K562 (cell line): ENCODE results near the gene PIKFYVE. TPM values are rescaled to one million over a fixed set of nuclear protein-coding genes. Genes with fewer than 3 reads are reported as not detected.

ENCODE experiments used
- ATAC-seq: fragments of 200-7000 bp; cut with Tn5 transposase; 3 replicates; pipeline ENCODE4 v1.9.1; 2020; ENCODE audit warnings: moderate library complexity
- BruUV-seq: library from RNA; stranded (reverse); fragments of 400-500 nt; replicated peaks from 2 replicates; lab custom pipeline; 2021; lab: Mats Ljungman, UMichigan
- CTCF ChIA-PET: fragments of 300-600 bp; formaldehyde crosslinking; extraction: SDS; loops from one replicate; lab custom pipeline; 2021; ENCODE audit warnings: low intra/inter-chr PET ratio; lab: Yijun Ruan, JAX
- POLR2A ChIA-PET: fragments of 300-600, 350-650 bp; sonication (Branson Sonifier 250); formaldehyde crosslinking; extraction: SDS; loops from one replicate; lab custom pipeline; 2021; ENCODE audit warnings: antibody characterized with exemption, inconsistent platforms; lab: Yijun Ruan, JAX
- DNase-seq, 4 experiments: peaks; one replicate each; pipeline versions ENCODE4 v3.0.0 to v3.0.0-alpha.2; 2011 to 2018; ENCODE audit warnings: low spot score in 3 of 4, mixed read lengths in 3 of 4; ENCODE audit errors: extremely low read depth in 1 of 4
- FAIRE-seq: peaks from 2 replicates; lab custom pipeline; 2011; peaks lifted over from hg19 to GRCh38; lab: Jason Lieb, UNC
- H2AFZ ChIP-seq: 2 replicates; pipeline ENCODE4 v1.6.0; 2011; ENCODE audit warnings: low read depth, low read length, control low read depth, inconsistent platforms
- H3K27ac ChIP-seq: fragments of 200-600 bp; 3 replicates; pipeline ENCODE4 v1.8.0; 2011; ENCODE audit warnings: low read depth, mild to moderate bottlenecking, control low read depth, inconsistent platforms, low read length, moderate library complexity, mixed read lengths; ENCODE audit errors: extremely low read depth
- H3K27me3 ChIP-seq, 2 experiments: fragments of 300-600 bp in 1 of 2; 2 replicates in 1 of 2; 3 replicates in 1 of 2; pipeline versions ENCODE4 v1.6.0 to v1.8.0; 2011; ENCODE audit warnings: inconsistent platforms in 2 of 2, low read length in 2 of 2, mild to moderate bottlenecking in 1 of 2, mixed read lengths in 1 of 2, moderate library complexity in 1 of 2; ENCODE audit not compliant: control insufficient read depth in 2 of 2, insufficient read depth in 2 of 2
- H3K36me3 ChIP-seq: fragments of 300-600 bp; 3 replicates; pipeline ENCODE4 v1.8.0; 2011; ENCODE audit warnings: mild to moderate bottlenecking, low read length, inconsistent platforms; ENCODE audit not compliant: control insufficient read depth, insufficient read depth
- H3K4me1 ChIP-seq, 2 experiments: fragments of 200-600 bp in 1 of 2; replicated peaks in 1 of 2; 2 replicates in 1 of 2; 3 replicates in 1 of 2; pipeline versions ENCODE4 v1.5.1 to v1.8.0; 2011; ENCODE audit warnings: inconsistent platforms in 2 of 2, low read length in 2 of 2, mild to moderate bottlenecking in 1 of 2, mixed read lengths in 1 of 2, moderate library complexity in 1 of 2; ENCODE audit not compliant: control insufficient read depth in 2 of 2, insufficient read depth in 2 of 2
- H3K4me2 ChIP-seq: 2 replicates; pipeline ENCODE4 v1.6.1; 2011; ENCODE audit warnings: low read length, control low read depth, inconsistent platforms, mixed read lengths; ENCODE audit not compliant: insufficient read depth
- H3K4me3 ChIP-seq: fragments of 200-600 bp; sonication (generic), shearing (Covaris generic); 2 replicates; pipeline ENCODE4 v1.5.1; 2016; ENCODE audit warnings: control low read depth, inconsistent platforms
- H3K79me2 ChIP-seq: fragments of 200-600 bp; 3 replicates; pipeline ENCODE4 v1.8.0; 2011; ENCODE audit warnings: low read length, inconsistent platforms; ENCODE audit not compliant: control insufficient read depth, insufficient read depth
- H3K9ac ChIP-seq, 2 experiments: 2 replicates each; pipeline versions ENCODE4 v1.6.0 to v1.6.1; 2011; ENCODE audit warnings: low read depth in 2 of 2, low read length in 2 of 2, control low read depth in 1 of 2, inconsistent platforms in 1 of 2, mild to moderate bottlenecking in 1 of 2, mixed read lengths in 1 of 2; ENCODE audit not compliant: insufficient read depth in 1 of 2
- H3K9me1 ChIP-seq: one replicate; pipeline ENCODE4 v1.6.0; 2011; ENCODE audit warnings: inconsistent platforms, mild to moderate bottlenecking, low read length, moderate library complexity; ENCODE audit not compliant: control insufficient read depth, insufficient read depth
- H3K9me3 ChIP-seq: replicated peaks from 2 replicates; pipeline ENCODE4 v1.5.1; 2011; ENCODE audit warnings: low read depth, low read length, inconsistent platforms; ENCODE audit not compliant: control insufficient read depth, insufficient read depth
- H4K20me1 ChIP-seq: replicated peaks from 2 replicates; pipeline ENCODE4 v1.6.1; 2011; ENCODE audit warnings: low read length, inconsistent platforms, mixed read lengths; ENCODE audit not compliant: control insufficient read depth, insufficient read depth
- LEF1 ChIP-seq: fragments of 450-650 bp; IDR thresholded peaks from 2 replicates; pipeline ENCODE4 v1.6.1; 2016; ENCODE audit warnings: mild to moderate bottlenecking
- PATZ1 ChIP-seq: fragments of 250-450 bp; sonication (Bioruptor Pico); IDR thresholded peaks from 2 replicates; pipeline ENCODE4 v1.5.0; 2020; ENCODE audit warnings: mild to moderate bottlenecking, borderline replicate concordance
- SRSF9 ChIP-seq: fragments of 200-400 bp; formaldehyde crosslinking; IDR thresholded peaks from 2 replicates; pipeline ENCODE4 v1.6.1; 2017; ENCODE audit warnings: low read depth, low read length, borderline replicate concordance
- TAF1 ChIP-seq: IDR thresholded peaks from 2 replicates; pipeline ENCODE4 v1.6.1; 2011; ENCODE audit warnings: mild to moderate bottlenecking, low read length, moderate library complexity; ENCODE audit not compliant: insufficient read depth, control insufficient read depth, severe bottlenecking; ENCODE audit errors: extremely low read depth
- ZNF696 ChIP-seq: fragments of 250-450 bp; sonication (Bioruptor Pico); conservative IDR thresholded peaks from 2 replicates; pipeline ENCODE4 v1.4.0; 2020; ENCODE audit warnings: mild to moderate bottlenecking, moderate library complexity
- WGBS: fragments of 100-300 bp; shearing (Covaris generic); methylation state at CpG from one replicate; pipeline ENCODE4 v1.1.6; 2016; ENCODE audit warnings: low coverage, mixed read lengths; ENCODE audit not compliant: insufficient coverage; ENCODE audit errors: missing lambda C conversion rate; 5-methylcytosine and 5-hydroxymethylcytosine counted together
- in situ Hi-C: fragments of 300-500 bp; cut with MboI; formaldehyde crosslinking; loops from 4 replicates; pipeline ENCODE4 v1.15.0; 2018; ENCODE audit warnings: inconsistent platforms, mixed read lengths
- intact Hi-C: fragments of 100-400 bp; cut with micrococcal nuclease; formaldehyde crosslinking; loops from 2 replicates; pipeline ENCODE4 v1.14.2; 2022
- polyA plus RNA-seq, 8 experiments: library from polyadenylated mRNA; depleted of rRNA in 4 of 8; stranded (reverse) in 5 of 8; unstranded in 3 of 8; fragments of >200 nt; fragmentation: Nextera tagmentation in 2 of 8; fragmentation: Illumina TruSeq in 1 of 8; extraction: Ambion mirVana in 2 of 8; extraction: Trizol in 1 of 8; gene quantifications; 2 replicates each; pipeline versions ENCODE4 v1.2.1 to v1.2.3, GENCODE V29; 2011 to 2014; ENCODE audit warnings: inconsistent platforms in 1 of 8, missing spikeins in 1 of 8
- total RNA-seq, 7 experiments: library from RNA; depleted of rRNA in 6 of 7; stranded (reverse); fragments of >200 nt in 6 of 7; fragmentation: Illumina TruSeq in 2 of 7; extraction: Trizol in 2 of 7; gene quantifications; 2 replicates each; pipeline versions ENCODE4 v1.2.1 to v1.2.3, GENCODE V29; 2011 to 2021; ENCODE audit warnings: low replicate concordance in 1 of 7

The PIKFYVE gene
- total and polyA plus RNA-seq, 9 of the 15 experiments (the other 6 are each of a cell fraction or from before 2014, with no cell fraction given) = 3.6 to 25.6 (median 16.7) TPM

GRCh38 chr2:208352644-208353567, 86.9 kb downstream of the PIKFYVE start:
- no peak overlapping the region for H3K27ac ChIP-seq
- no peaks in the 10 kb centered on the region for H3K79me2 ChIP-seq
- in situ Hi-C loops (no loop called here), intact Hi-C loops (no loop called here)
- CTCF ChIA-PET = no interaction called here
- H3K4me3 ChIP-seq = no peak overlapping the region
- BruUV-seq = no TSS peak
- no peaks in the 10 kb centered on the region for H3K9me1 ChIP-seq
- TF ChIP-seq TAF1 (no peak), ZNF696 (CRISPR knock-in tag) (no peak), LEF1 (no peak), PATZ1 (CRISPR knock-in tag) (no peak), SRSF9 (no peak)
- POLR2A ChIA-PET = interaction anchor here (1.0 kb wide), 1 partner anchor 19 kb away, joined by 3 read pairs; no protein-coding TSS in a partner anchor
- H4K20me1 ChIP-seq = no peaks in the 10 kb centered on the region
- DNase-seq = no peak
- H3K4me2 ChIP-seq = no peak overlapping the region
- no peak overlapping the region for H2AFZ ChIP-seq
- ATAC-seq = no peak
- H3K36me3 ChIP-seq = peaks cover 78% of the 10 kb centered on the region
- H3K4me1 ChIP-seq = no peaks in the 10 kb centered on the region
- no peak overlapping the region for H3K9ac ChIP-seq
- no peaks in the 10 kb centered on the region for H3K27me3 ChIP-seq
- 79% methylated on average over 5 of the region's 5 CpGs for WGBS
- no peak for FAIRE-seq
- no peaks in the 10 kb centered on the region for H3K9me3 ChIP-seq
